HEK293 (cell line): ENCODE measurements around the gene PLEKHJ1.

Experiments
- CTCF ChIA-PET: fragments of 350-600 bp; formaldehyde crosslinking; extraction: SDS; loops from one replicate; lab custom pipeline; 2021; ENCODE audit warnings: antibody characterized with exemption; lab: Yijun Ruan, JAX
- POLR2A ChIA-PET: fragments of 300-600 bp; formaldehyde crosslinking; extraction: SDS; loops from one replicate; lab custom pipeline; 2020; ENCODE audit warnings: antibody characterized with exemption, inconsistent platforms; lab: Yijun Ruan, JAX
- H3K27ac ChIP-seq: fragments of 200-500 bp; sonication (Bioruptor generic); 2 replicates; pipeline ENCODE4 v1.5.1; 2014; ENCODE audit warnings: low read depth, low read length, control low read depth, inconsistent platforms; ENCODE audit errors: extremely low read depth
- H3K36me3 ChIP-seq, 2 experiments: fragments of 200-500 bp in 1 of 2; sonication (Bioruptor generic) in 1 of 2; 1 replicate in 1 of 2; 2 replicates in 1 of 2; pipeline ENCODE4 v1.5.1; 2014 to 2017; ENCODE audit warnings: inconsistent platforms in 2 of 2, low read length in 2 of 2; ENCODE audit not compliant: control insufficient read depth in 2 of 2, insufficient read depth in 1 of 2
- H3K4me1 ChIP-seq: fragments of 200-500 bp; sonication (Bioruptor generic); 2 replicates; pipeline ENCODE4 v1.5.1; 2014; ENCODE audit warnings: mild to moderate bottlenecking, low read length, inconsistent platforms; ENCODE audit not compliant: control insufficient read depth, insufficient read depth
- H3K4me3 ChIP-seq: 2 replicates; pipeline ENCODE4 v1.5.1; 2011; ENCODE audit warnings: low read depth, mild to moderate bottlenecking, control low read depth, low read length, moderate library complexity
- H3K9me3 ChIP-seq: fragments of 200-500 bp; sonication (Bioruptor generic); 2 replicates; pipeline ENCODE4 v1.5.1; 2014; ENCODE audit warnings: low read depth, low read length, inconsistent platforms; ENCODE audit not compliant: control insufficient read depth, insufficient read depth
- FEZF1 ChIP-seq: fragments of 450-650 bp; formaldehyde crosslinking; IDR thresholded peaks from 2 replicates; pipeline ENCODE4 v1.5.1; 2016; ENCODE audit warnings: missing biosample characterization, missing genetic modification characterization
- GLIS2 ChIP-seq: fragments of 450-650 bp; formaldehyde crosslinking; IDR thresholded peaks from 2 replicates; pipeline ENCODE4 v1.5.1; 2016; ENCODE audit warnings: missing biosample characterization, missing genetic modification characterization
- HOXC10 ChIP-seq: sonication (generic); formaldehyde crosslinking; IDR thresholded peaks from 2 replicates; pipeline ENCODE4 v1.8.1; 2023; ENCODE audit warnings: mild to moderate bottlenecking, missing genetic modification reagents
- KLF1 ChIP-seq: fragments of 450-650 bp; formaldehyde crosslinking; IDR thresholded peaks from 2 replicates; pipeline ENCODE4 v1.5.1; 2016; ENCODE audit warnings: missing biosample characterization, missing genetic modification characterization
- KLF8 ChIP-seq: fragments of 450-650 bp; formaldehyde crosslinking; IDR thresholded peaks from 2 replicates; pipeline ENCODE4 v1.5.1; 2016; ENCODE audit warnings: missing biosample characterization, missing genetic modification characterization
- OVOL3 ChIP-seq: fragments of 450-650 bp; formaldehyde crosslinking; IDR thresholded peaks from 2 replicates; pipeline ENCODE4 v1.5.1; 2016; ENCODE audit warnings: missing biosample characterization, missing genetic modification characterization
- SP2 ChIP-seq: fragments of 450-650 bp; formaldehyde crosslinking; IDR thresholded peaks from 2 replicates; pipeline ENCODE4 v1.5.1; 2016; ENCODE audit warnings: missing biosample characterization, missing genetic modification characterization
- ZBTB21 ChIP-seq: fragments of 450-650 bp; formaldehyde crosslinking; IDR thresholded peaks from 2 replicates; pipeline ENCODE4 v1.5.1; 2017; ENCODE audit warnings: missing biosample characterization, missing genetic modification characterization
- ZBTB7A ChIP-seq: fragments of 450-650 bp; formaldehyde crosslinking; IDR thresholded peaks from 2 replicates; pipeline ENCODE4 v1.5.1; 2016; ENCODE audit warnings: low read depth, missing biosample characterization, missing genetic modification characterization
- ZFP37 ChIP-seq: fragments of 450-650 bp; formaldehyde crosslinking; IDR thresholded peaks from 2 replicates; pipeline ENCODE4 v1.5.1; 2016; ENCODE audit warnings: missing biosample characterization, missing genetic modification characterization
- ZNF2 ChIP-seq: fragments of 450-650 bp; formaldehyde crosslinking; IDR thresholded peaks from 2 replicates; pipeline ENCODE4 v1.5.1; 2016; ENCODE audit warnings: missing biosample characterization, missing genetic modification characterization
- ZNF221 ChIP-seq: fragments of 450-650 bp; formaldehyde crosslinking; IDR thresholded peaks from 2 replicates; pipeline ENCODE4 v1.5.1; 2017; ENCODE audit warnings: missing biosample characterization, missing genetic modification characterization, borderline replicate concordance
- ZNF350 ChIP-seq: fragments of 450-650 bp; formaldehyde crosslinking; IDR thresholded peaks from 2 replicates; pipeline ENCODE4 v1.5.0; 2017; ENCODE audit warnings: missing biosample characterization, mild to moderate bottlenecking, missing genetic modification characterization
- ZNF473 ChIP-seq: fragments of 450-650 bp; formaldehyde crosslinking; IDR thresholded peaks from 2 replicates; pipeline ENCODE4 v1.5.1; 2017; ENCODE audit warnings: missing biosample characterization, missing genetic modification characterization
- ZNF521 ChIP-seq: fragments of 450-650 bp; formaldehyde crosslinking; IDR thresholded peaks from 2 replicates; pipeline ENCODE4 v1.5.1; 2017; ENCODE audit warnings: missing biosample characterization, mild to moderate bottlenecking, missing genetic modification characterization
- ZNF530 ChIP-seq: fragments of 450-650 bp; formaldehyde crosslinking; IDR thresholded peaks from 2 replicates; pipeline ENCODE4 v1.5.1; 2016; ENCODE audit warnings: low read depth, missing biosample characterization, missing genetic modification characterization
- ZNF558 ChIP-seq: fragments of 450-650 bp; formaldehyde crosslinking; IDR thresholded peaks from 2 replicates; pipeline ENCODE4 v1.5.1; 2016; ENCODE audit warnings: missing biosample characterization, missing genetic modification characterization
- ZNF585B ChIP-seq: fragments of 450-650 bp; formaldehyde crosslinking; IDR thresholded peaks from 2 replicates; pipeline ENCODE4 v1.5.1; 2016; ENCODE audit warnings: missing biosample characterization, missing genetic modification characterization
- ZNF747 ChIP-seq: fragments of 450-650 bp; formaldehyde crosslinking; IDR thresholded peaks from 2 replicates; pipeline ENCODE4 v1.5.1; 2016; ENCODE audit warnings: missing biosample characterization, missing genetic modification characterization
- ZNF785 ChIP-seq: fragments of 450-650 bp; formaldehyde crosslinking; IDR thresholded peaks from 2 replicates; pipeline ENCODE4 v1.5.1; 2016; ENCODE audit warnings: missing biosample characterization, missing genetic modification characterization
- ZNF830 ChIP-seq: fragments of 450-650 bp; IDR thresholded peaks from 2 replicates; pipeline ENCODE4 v1.5.0; 2018; ENCODE audit warnings: missing biosample characterization, missing genetic modification characterization, low read depth, mild to moderate bottlenecking, moderate library complexity
- TF ChIP-seq, protein P1 (sequence below): fragments of 450-650 bp; formaldehyde crosslinking; IDR thresholded peaks from 2 replicates; pipeline ENCODE4 v1.5.1; 2016; ENCODE audit warnings: missing biosample characterization, missing genetic modification characterization
- TF ChIP-seq, protein P2 (sequence below): fragments of 450-650 bp; formaldehyde crosslinking; IDR thresholded peaks from 2 replicates; pipeline ENCODE4 v1.5.1; 2016; ENCODE audit warnings: missing biosample characterization, missing genetic modification characterization
- TF ChIP-seq, protein P3 (sequence below): fragments of 450-650 bp; formaldehyde crosslinking; optimal IDR thresholded peaks from 2 replicates; pipeline ENCODE3; 2016; ENCODE audit warnings: missing biosample characterization, mild to moderate bottlenecking, missing genetic modification characterization
- TF ChIP-seq, protein P4 (sequence below): fragments of 450-650 bp; formaldehyde crosslinking; IDR thresholded peaks from 2 replicates; pipeline ENCODE4 v1.5.1; 2016; ENCODE audit warnings: missing biosample characterization, missing genetic modification characterization
- TF ChIP-seq, protein P5 (sequence below): fragments of 450-650 bp; formaldehyde crosslinking; IDR thresholded peaks from 2 replicates; pipeline ENCODE4 v1.5.1; 2016; ENCODE audit warnings: missing biosample characterization, missing genetic modification characterization
- TF ChIP-seq, protein P6 (sequence below): fragments of 450-650 bp; formaldehyde crosslinking; IDR thresholded peaks from 2 replicates; pipeline ENCODE4 v1.5.1; 2016; ENCODE audit warnings: missing biosample characterization, missing genetic modification characterization

The PLEKHJ1 gene

DNA sequence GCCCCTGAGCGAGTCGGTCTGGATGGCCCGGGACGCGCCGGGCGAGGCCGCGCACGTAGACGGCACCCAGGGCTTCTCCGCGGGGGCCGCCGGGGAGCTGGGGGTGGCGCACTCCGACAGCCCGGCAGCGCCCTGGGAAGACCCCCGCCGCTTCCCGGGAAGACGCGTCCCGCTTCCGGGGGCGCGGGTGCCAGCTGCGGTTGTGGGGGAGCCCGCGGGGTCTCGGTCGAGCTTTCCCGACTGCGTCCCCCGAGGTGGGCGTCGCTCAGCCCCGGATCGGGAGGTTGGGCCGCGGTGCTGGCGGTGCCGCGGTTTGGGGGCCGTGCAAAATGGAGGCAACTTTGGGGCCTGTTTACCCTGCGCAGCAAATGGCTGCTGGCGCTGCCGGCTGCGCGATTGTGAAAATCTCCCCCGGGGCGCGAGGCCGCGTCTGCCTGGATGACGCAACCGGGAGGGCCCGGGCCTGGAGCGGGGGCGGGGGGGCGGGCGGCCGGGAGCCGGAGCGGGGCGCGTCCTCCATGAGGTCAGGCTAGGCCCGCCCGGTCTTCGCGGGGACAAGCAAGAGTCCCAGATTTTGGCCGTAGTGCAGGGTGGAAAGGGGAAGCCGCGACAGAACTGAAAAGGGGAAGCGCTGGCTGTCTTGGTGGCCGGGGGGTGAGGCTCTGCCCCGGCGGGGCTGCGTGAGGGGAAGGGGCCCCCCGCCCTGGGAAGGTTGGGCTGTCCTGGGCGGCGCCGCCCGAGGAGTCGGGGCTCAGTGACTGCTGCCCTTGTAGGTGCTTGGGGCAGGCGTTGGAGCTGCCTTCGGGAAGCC lies 34.5 kb upstream of the PLEKHJ1 start:
- ChIA-PET CTCF (interaction anchor here (0.5 to 1.0 kb wide), 5 partner anchors 9 to 425 kb away, joined by 3 to 5 read pairs (median 3); no protein-coding TSS in a partner anchor), POLR2A (interaction anchor here (1.1 to 3.4 kb wide), 3 partner anchors 32 to 206 kb away, joined by 3 to 18 read pairs (median 4); partner anchors contain the start of genes GADD45B, LSM7 and SPPL2B)
- H3K4me1 ChIP-seq, result 0 out of 2 replicates have a peak, but pooled peaks cover 5% of the 10 kb centered on the region
- H3K9me3 ChIP-seq, result no peaks in the 10 kb centered on the region
- peaks cover 6 to 32% of the 10 kb centered on the region in 2 experiments; a peak in 2 of 3 replicates for H3K36me3 ChIP-seq
- H3K27ac ChIP-seq, result peak overlapping the region; percentile 98
- H3K4me3 ChIP-seq, result peak overlapping the region; percentile 99
- TF ChIP-seq, protein P1, sequence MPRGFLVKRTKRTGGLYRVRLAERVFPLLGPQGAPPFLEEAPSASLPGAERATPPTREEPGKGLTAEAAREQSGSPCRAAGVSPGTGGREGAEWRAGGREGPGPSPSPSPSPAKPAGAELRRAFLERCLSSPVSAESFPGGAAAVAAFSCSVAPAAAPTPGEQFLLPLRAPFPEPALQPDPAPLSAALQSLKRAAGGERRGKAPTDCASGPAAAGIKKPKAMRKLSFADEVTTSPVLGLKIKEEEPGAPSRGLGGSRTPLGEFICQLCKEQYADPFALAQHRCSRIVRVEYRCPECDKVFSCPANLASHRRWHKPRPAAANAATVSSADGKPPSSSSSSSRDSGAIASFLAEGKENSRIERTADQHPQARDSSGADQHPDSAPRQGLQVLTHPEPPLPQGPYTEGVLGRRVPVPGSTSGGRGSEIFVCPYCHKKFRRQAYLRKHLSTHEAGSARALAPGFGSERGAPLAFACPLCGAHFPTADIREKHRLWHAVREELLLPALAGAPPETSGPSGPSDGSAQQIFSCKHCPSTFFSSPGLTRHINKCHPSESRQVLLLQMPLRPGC, result no peak; the same call in 1 of the 2 replicates
- no peak for TF ChIP-seq OVOL3 (tag by site-specific recombination)
- no peak for TF ChIP-seq ZNF350 (tag by site-specific recombination)
- no peak for TF ChIP-seq ZNF530 (tag by site-specific recombination)
- TF ChIP-seq ZNF521 (tag by site-specific recombination), result no peak
- TF ChIP-seq, protein P2, sequence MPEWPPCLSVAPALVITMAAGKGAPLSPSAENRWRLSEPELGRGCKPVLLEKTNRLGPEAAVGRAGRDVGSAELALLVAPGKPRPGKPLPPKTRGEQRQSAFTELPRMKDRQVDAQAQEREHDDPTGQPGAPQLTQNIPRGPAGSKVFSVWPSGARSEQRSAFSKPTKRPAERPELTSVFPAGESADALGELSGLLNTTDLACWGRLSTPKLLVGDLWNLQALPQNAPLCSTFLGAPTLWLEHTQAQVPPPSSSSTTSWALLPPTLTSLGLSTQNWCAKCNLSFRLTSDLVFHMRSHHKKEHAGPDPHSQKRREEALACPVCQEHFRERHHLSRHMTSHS (tag by site-specific recombination), result no peak
- TF ChIP-seq, protein P3, sequence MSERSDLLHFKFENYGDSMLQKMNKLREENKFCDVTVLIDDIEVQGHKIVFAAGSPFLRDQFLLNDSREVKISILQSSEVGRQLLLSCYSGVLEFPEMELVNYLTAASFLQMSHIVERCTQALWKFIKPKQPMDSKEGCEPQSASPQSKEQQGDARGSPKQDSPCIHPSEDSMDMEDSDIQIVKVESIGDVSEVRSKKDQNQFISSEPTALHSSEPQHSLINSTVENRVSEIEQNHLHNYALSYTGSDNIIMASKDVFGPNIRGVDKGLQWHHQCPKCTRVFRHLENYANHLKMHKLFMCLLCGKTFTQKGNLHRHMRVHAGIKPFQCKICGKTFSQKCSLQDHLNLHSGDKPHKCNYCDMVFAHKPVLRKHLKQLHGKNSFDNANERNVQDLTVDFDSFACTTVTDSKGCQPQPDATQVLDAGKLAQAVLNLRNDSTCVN (tag by site-specific recombination), result peak; percentile 93
- TF ChIP-seq, protein P4, sequence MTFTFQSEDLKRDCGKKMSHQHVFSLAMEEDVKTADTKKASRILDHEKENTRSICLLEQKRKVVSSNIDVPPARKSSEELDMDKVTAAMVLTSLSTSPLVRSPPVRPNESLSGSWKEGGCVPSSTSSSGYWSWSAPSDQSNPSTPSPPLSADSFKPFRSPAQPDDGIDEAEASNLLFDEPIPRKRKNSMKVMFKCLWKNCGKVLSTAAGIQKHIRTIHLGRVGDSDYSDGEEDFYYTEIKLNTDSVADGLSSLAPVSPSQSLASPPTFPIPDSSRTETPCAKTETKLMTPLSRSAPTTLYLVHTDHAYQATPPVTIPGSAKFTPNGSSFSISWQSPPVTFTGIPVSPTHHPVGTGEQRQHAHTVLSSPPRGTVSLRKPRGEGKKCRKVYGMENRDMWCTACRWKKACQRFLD (tag by site-specific recombination), result no peak
- peak; percentile 75; the same call in 1 of the 2 replicates for TF ChIP-seq GLIS2 (tag by site-specific recombination)
- TF ChIP-seq, protein P5, sequence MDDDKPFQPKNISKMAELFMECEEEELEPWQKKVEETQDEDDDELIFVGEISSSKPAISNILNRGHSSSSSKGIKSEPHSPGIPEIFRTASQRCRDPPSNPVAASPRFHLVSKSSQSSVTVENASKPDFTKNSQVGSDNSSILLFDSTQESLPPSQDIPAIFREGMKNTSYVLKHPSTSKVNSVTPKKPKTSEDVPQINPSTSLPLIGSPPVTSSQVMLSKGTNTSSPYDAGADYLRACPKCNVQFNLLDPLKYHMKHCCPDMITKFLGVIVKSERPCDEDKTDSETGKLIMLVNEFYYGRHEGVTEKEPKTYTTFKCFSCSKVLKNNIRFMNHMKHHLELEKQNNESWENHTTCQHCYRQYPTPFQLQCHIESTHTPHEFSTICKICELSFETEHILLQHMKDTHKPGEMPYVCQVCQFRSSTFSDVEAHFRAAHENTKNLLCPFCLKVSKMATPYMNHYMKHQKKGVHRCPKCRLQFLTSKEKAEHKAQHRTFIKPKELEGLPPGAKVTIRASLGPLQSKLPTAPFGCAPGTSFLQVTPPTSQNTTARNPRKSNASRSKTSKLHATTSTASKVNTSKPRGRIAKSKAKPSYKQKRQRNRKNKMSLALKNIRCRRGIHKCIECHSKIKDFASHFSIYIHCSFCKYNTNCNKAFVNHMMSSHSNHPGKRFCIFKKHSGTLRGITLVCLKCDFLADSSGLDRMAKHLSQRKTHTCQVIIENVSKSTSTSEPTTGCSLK, result no peak
- TF ChIP-seq ZNF830 (tag by site-specific recombination), result no peak
- TF ChIP-seq ZFP37, result no peak
- TF ChIP-seq ZNF473 (tag by site-specific recombination), result no peak
- no peak for TF ChIP-seq ZNF221
- TF ChIP-seq FEZF1, result 0 out of 2 replicates have a peak, but pooled peaks have one; percentile 22
- TF ChIP-seq ZNF585B (tag by site-specific recombination), result no peak
- no peak for TF ChIP-seq ZNF747 (tag by site-specific recombination)
- TF ChIP-seq ZNF558, result no peak
- TF ChIP-seq, protein P6, sequence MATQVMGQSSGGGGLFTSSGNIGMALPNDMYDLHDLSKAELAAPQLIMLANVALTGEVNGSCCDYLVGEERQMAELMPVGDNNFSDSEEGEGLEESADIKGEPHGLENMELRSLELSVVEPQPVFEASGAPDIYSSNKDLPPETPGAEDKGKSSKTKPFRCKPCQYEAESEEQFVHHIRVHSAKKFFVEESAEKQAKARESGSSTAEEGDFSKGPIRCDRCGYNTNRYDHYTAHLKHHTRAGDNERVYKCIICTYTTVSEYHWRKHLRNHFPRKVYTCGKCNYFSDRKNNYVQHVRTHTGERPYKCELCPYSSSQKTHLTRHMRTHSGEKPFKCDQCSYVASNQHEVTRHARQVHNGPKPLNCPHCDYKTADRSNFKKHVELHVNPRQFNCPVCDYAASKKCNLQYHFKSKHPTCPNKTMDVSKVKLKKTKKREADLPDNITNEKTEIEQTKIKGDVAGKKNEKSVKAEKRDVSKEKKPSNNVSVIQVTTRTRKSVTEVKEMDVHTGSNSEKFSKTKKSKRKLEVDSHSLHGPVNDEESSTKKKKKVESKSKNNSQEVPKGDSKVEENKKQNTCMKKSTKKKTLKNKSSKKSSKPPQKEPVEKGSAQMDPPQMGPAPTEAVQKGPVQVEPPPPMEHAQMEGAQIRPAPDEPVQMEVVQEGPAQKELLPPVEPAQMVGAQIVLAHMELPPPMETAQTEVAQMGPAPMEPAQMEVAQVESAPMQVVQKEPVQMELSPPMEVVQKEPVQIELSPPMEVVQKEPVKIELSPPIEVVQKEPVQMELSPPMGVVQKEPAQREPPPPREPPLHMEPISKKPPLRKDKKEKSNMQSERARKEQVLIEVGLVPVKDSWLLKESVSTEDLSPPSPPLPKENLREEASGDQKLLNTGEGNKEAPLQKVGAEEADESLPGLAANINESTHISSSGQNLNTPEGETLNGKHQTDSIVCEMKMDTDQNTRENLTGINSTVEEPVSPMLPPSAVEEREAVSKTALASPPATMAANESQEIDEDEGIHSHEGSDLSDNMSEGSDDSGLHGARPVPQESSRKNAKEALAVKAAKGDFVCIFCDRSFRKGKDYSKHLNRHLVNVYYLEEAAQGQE (tag by site-specific recombination), result no peak
- TF ChIP-seq ZBTB7A (tag by site-specific recombination), result peak; percentile 87
- TF ChIP-seq ZNF2 (tag by site-specific recombination), result no peak
- peak; percentile 93; the same call in 1 of the 2 replicates for TF ChIP-seq KLF1 (tag by site-specific recombination)
- no peak for TF ChIP-seq ZBTB21 (tag by site-specific recombination)
- TF ChIP-seq HOXC10 (CRISPR knock-in tag), result no peak
- no peak for TF ChIP-seq ZNF785 (tag by site-specific recombination)
- peak; percentile 96 for TF ChIP-seq KLF8 (tag by site-specific recombination)
- TF ChIP-seq SP2 (tag by site-specific recombination), result peak; percentile 55
